ENCODE measurements around the gene HSF5.

DNA sequence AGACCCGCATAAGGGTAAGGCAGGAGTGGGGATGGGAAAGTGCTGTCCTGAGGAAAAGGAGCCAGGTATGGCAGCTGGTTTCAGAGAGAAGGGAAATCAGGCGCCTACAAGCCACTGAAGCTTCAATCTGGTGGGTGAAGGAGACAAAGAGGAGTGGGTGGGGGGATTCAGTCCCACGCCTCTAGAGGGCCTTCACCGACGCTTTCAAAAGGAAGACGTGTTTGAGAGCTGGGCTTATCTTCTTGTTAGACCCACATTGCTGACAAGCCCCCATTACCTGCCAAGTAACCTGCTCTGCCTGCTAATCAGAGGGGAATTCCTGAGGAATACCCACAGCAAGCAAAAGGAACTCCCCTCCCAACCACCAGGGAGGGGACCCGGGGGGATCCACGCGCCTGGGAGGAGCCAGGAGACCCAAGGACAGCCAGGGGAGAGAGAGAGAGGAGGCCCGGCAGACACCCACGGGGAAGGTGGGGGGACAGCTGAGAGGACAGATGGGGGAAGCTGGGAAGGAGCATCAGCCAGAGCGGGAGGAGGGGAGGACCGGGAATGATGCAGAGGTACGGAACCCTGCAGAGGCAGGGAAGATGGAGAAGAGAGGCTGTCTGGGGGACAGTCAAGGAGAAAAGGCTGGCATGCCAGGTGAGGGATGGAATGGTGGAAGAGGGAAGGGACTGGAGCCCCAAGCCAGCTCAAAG is 25.2 kb upstream of the HSF5 start:
- TF ChIP-seq RAD21 (IDR thresholded peaks at IDR 0.05; ENCODE audit: low read length): no peak
- no peak for TF ChIP-seq CTCF (conservative IDR thresholded peaks at IDR 0.05; ENCODE audit: low read depth, low read length)
- TF ChIP-seq MAFK (IDR thresholded peaks at IDR 0.05; ENCODE audit: low read depth, low read length): no peak
- no peak for TF ChIP-seq SMC3 (IDR thresholded peaks at IDR 0.05; ENCODE audit: low read depth, low read length)
- TF ChIP-seq, protein P1, sequence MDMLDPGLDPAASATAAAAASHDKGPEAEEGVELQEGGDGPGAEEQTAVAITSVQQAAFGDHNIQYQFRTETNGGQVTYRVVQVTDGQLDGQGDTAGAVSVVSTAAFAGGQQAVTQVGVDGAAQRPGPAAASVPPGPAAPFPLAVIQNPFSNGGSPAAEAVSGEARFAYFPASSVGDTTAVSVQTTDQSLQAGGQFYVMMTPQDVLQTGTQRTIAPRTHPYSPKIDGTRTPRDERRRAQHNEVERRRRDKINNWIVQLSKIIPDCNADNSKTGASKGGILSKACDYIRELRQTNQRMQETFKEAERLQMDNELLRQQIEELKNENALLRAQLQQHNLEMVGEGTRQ (IDR thresholded peaks at IDR 0.05; ENCODE audit: low read depth, low read length): no peak
- no peak for TF ChIP-seq POLR2A (IDR thresholded peaks at IDR 0.05; ENCODE audit: low read depth, low read length)
- TF ChIP-seq CHD1 (IDR thresholded peaks at IDR 0.05; ENCODE audit: low read depth, low read length): no peak
- no peak for TF ChIP-seq FOS (IDR thresholded peaks at IDR 0.05; ENCODE audit: low read depth, low read length)
- TF ChIP-seq RFX5 (IDR thresholded peaks at IDR 0.05; ENCODE audit: low read depth, low read length): no peak
- no peak for TF ChIP-seq CEBPB (IDR thresholded peaks at IDR 0.05; ENCODE audit: low read depth, low read length)
- TF ChIP-seq MXI1 (IDR thresholded peaks at IDR 0.05; ENCODE audit: borderline replicate concordance, low read depth, low read length): no peak

All from IMR-90 (cell line).